ENCODE results near the gene ELF5.

Gene ELF5

GRCh38 chr11:34493468-34493867, 20.1 kb downstream of the ELF5 start:
- H3K27ac Mint-ChIP-seq: no peak overlapping the region
- peaks cover 12% of the 10 kb centered on the region for H3K27me3 Mint-ChIP-seq
- H3K36me3 Mint-ChIP-seq: peaks cover 2% of the 10 kb centered on the region
- no peak for DNase-seq (ENCODE audit: low spot score in 2 of 2)
- no peaks in the 10 kb centered on the region for H3K9me3 Mint-ChIP-seq
- H3K4me1 Mint-ChIP-seq: no peaks in the 10 kb centered on the region
- H3K4me3 Mint-ChIP-seq: no peak overlapping the region
- no peak for ATAC-seq (ENCODE audit: low read depth)

GRCh38 chr11:34492806-34493414, 20.7 kb downstream of the ELF5 start:
- no peaks in the 10 kb centered on the region for H3K4me1 Mint-ChIP-seq
- DNase-seq (ENCODE audit: low spot score in 2 of 2) (peak; percentile 32), ATAC-seq (ENCODE audit: low read depth) (no peak)
- peaks cover 14% of the 10 kb centered on the region for H3K27me3 Mint-ChIP-seq
- H3K9me3 Mint-ChIP-seq: no peaks in the 10 kb centered on the region
- H3K36me3 Mint-ChIP-seq: peaks cover 2% of the 10 kb centered on the region
- no peak overlapping the region for H3K4me3 Mint-ChIP-seq
- H3K27ac Mint-ChIP-seq: no peak overlapping the region

GRCh38 chr11:34490304-34490703, 23.3 kb downstream of the ELF5 start:
- no peak overlapping the region for H3K4me3 Mint-ChIP-seq
- no peak for ATAC-seq (ENCODE audit: low read depth)

GRCh38 chr11:34488855-34489557, 24.6 kb downstream of the ELF5 start:
- no peak for ATAC-seq (ENCODE audit: low read depth)

More at GRCh38 chr11:34490304-34490703, 23.3 kb downstream of the ELF5 start:
- peaks cover 13% of the 10 kb centered on the region for H3K27me3 Mint-ChIP-seq
- H3K27ac Mint-ChIP-seq: no peak overlapping the region
- H3K36me3 Mint-ChIP-seq: no peaks in the 10 kb centered on the region
- no peaks in the 10 kb centered on the region for H3K4me1 Mint-ChIP-seq
- H3K9me3 Mint-ChIP-seq: no peaks in the 10 kb centered on the region
- no peak for DNase-seq (ENCODE audit: low spot score in 2 of 2)

GRCh38 chr11:34487430-34487829, 26.2 kb downstream of the ELF5 start:
- H3K9me3 Mint-ChIP-seq: no peaks in the 10 kb centered on the region
- H3K4me3 Mint-ChIP-seq: no peak overlapping the region
- peaks cover 11% of the 10 kb centered on the region for H3K27me3 Mint-ChIP-seq
- H3K36me3 Mint-ChIP-seq: no peaks in the 10 kb centered on the region
- no peak for DNase-seq (ENCODE audit: low spot score in 2 of 2)
- no peak overlapping the region for H3K27ac Mint-ChIP-seq
- no peaks in the 10 kb centered on the region for H3K4me1 Mint-ChIP-seq
- ATAC-seq (ENCODE audit: low read depth): no peak

More at GRCh38 chr11:34488855-34489557, 24.6 kb downstream of the ELF5 start:
- no peaks in the 10 kb centered on the region for H3K9me3 Mint-ChIP-seq
- no peak for DNase-seq (ENCODE audit: low spot score in 2 of 2)
- H3K27ac Mint-ChIP-seq: no peak overlapping the region
- peaks cover 9% of the 10 kb centered on the region for H3K27me3 Mint-ChIP-seq
- H3K36me3 Mint-ChIP-seq: no peaks in the 10 kb centered on the region
- H3K4me3 Mint-ChIP-seq: no peak overlapping the region
- no peaks in the 10 kb centered on the region for H3K4me1 Mint-ChIP-seq

- Mint-ChIP-seq H3K4me1 (no peaks in the 10 kb centered on the region), H3K27ac (no peak overlapping the region), H3K36me3 (no peaks in the 10 kb centered on the region), H3K27me3 (peaks cover 9% of the 10 kb centered on the region), H3K9me3 (no peaks in the 10 kb centered on the region), H3K4me3 (no peak overlapping the region)
- no peak for ATAC-seq (ENCODE audit: low read depth)
- DNase-seq (ENCODE audit: low spot score in 2 of 2): no peak
These were observed 30.3 kb downstream of the ELF5 start for GRCh38 chr11:34483106-34483874.

GRCh38 chr11:34481307-34481706, 32.3 kb downstream of the ELF5 start:
- Mint-ChIP-seq H3K4me1 (no peaks in the 10 kb centered on the region), H3K9me3 (no peaks in the 10 kb centered on the region), H3K36me3 (no peaks in the 10 kb centered on the region), H3K4me3 (no peak overlapping the region), H3K27ac (no peak overlapping the region), H3K27me3 (peaks cover 6% of the 10 kb centered on the region)
- DNase-seq (ENCODE audit: low spot score in 2 of 2) (no peak), ATAC-seq (ENCODE audit: low read depth) (no peak)

- Mint-ChIP-seq H3K9me3 (no peaks in the 10 kb centered on the region), H3K4me1 (no peaks in the 10 kb centered on the region), H3K36me3 (no peaks in the 10 kb centered on the region), H3K27ac (no peak overlapping the region), H3K27me3 (peaks cover 6% of the 10 kb centered on the region), H3K4me3 (no peak overlapping the region)
- DNase-seq (ENCODE audit: low spot score in 2 of 2): no peak
- ATAC-seq (ENCODE audit: low read depth): no peak
These were observed 33.3 kb downstream of the ELF5 start for GRCh38 chr11:34480314-34480713.

GRCh38 chr11:34478845-34479663, 34.5 kb downstream of the ELF5 start:
- ATAC-seq (ENCODE audit: low read depth) (no peak), DNase-seq (ENCODE audit: low spot score in 2 of 2) (no peak)
- Mint-ChIP-seq H3K27ac (no peak overlapping the region), H3K36me3 (peaks cover 4% of the 10 kb centered on the region), H3K4me3 (no peak overlapping the region), H3K9me3 (no peaks in the 10 kb centered on the region), H3K4me1 (no peaks in the 10 kb centered on the region), H3K27me3 (peaks cover 3% of the 10 kb centered on the region)

- Mint-ChIP-seq H3K4me1 (no peaks in the 10 kb centered on the region), H3K4me3 (no peak overlapping the region), H3K27ac (no peak overlapping the region), H3K36me3 (peaks cover 10% of the 10 kb centered on the region), H3K27me3 (no peaks in the 10 kb centered on the region), H3K9me3 (no peaks in the 10 kb centered on the region)
- DNase-seq (ENCODE audit: low spot score in 2 of 2) (no peak), ATAC-seq (ENCODE audit: low read depth) (no peak)
These were observed 36.7 kb downstream of the ELF5 start for GRCh38 chr11:34476849-34477248.

- no peak overlapping the region for H3K27ac Mint-ChIP-seq
- DNase-seq (ENCODE audit: low spot score in 2 of 2) (no peak), ATAC-seq (ENCODE audit: low read depth) (no peak)
- peaks cover 16% of the 10 kb centered on the region for H3K36me3 Mint-ChIP-seq
- no peaks in the 10 kb centered on the region for H3K4me1 Mint-ChIP-seq
- H3K9me3 Mint-ChIP-seq: no peaks in the 10 kb centered on the region
- no peaks in the 10 kb centered on the region for H3K27me3 Mint-ChIP-seq
- H3K4me3 Mint-ChIP-seq: no peak overlapping the region
These were observed 37.9 kb downstream of the ELF5 start for GRCh38 chr11:34475656-34476055.

GRCh38 chr11:34473603-34474169, 39.9 kb downstream of the ELF5 start:
- Mint-ChIP-seq H3K4me1 (no peaks in the 10 kb centered on the region), H3K27ac (no peak overlapping the region), H3K9me3 (no peaks in the 10 kb centered on the region), H3K4me3 (no peak overlapping the region), H3K27me3 (no peaks in the 10 kb centered on the region), H3K36me3 (peaks cover 18% of the 10 kb centered on the region)
- no peak for DNase-seq (ENCODE audit: low spot score in 2 of 2)
- ATAC-seq (ENCODE audit: low read depth): no peak

- peak; percentile 55 for ATAC-seq (ENCODE audit: low read depth)
- no peak overlapping the region for H3K27ac Mint-ChIP-seq
- no peaks in the 10 kb centered on the region for H3K27me3 Mint-ChIP-seq
- H3K36me3 Mint-ChIP-seq: peaks cover 46% of the 10 kb centered on the region
- H3K9me3 Mint-ChIP-seq: peaks cover 7% of the 10 kb centered on the region
- no peak overlapping the region for H3K4me3 Mint-ChIP-seq
- H3K4me1 Mint-ChIP-seq: no peaks in the 10 kb centered on the region
- DNase-seq (ENCODE audit: low spot score in 2 of 2): peak in 1 of 2 donors; percentile 14
These were observed 45.3 kb downstream of the ELF5 start for GRCh38 chr11:34468209-34468841.

Data from memory B cell (primary cell).